SK-N-SH (cell line): ENCODE data around the gene LCMT1. TPM values are rescaled to one million over a fixed set of nuclear protein-coding genes. Genes with fewer than 3 reads are reported as not detected.

Experiments used
- CTCF ChIA-PET: fragments of 300-600, 350-600 bp; formaldehyde crosslinking; extraction: SDS; loops from one replicate; lab custom pipeline; 2021; lab: Yijun Ruan, JAX
- POLR2A ChIA-PET: fragments of 350-600 bp; sonication (Branson Sonifier 250); formaldehyde crosslinking; extraction: SDS; loops from one replicate; lab custom pipeline; 2020; ENCODE audit warnings: antibody characterized with exemption, inconsistent platforms; lab: Yijun Ruan, JAX
- DNase-seq: peaks from one replicate; pipeline ENCODE4 v3.0.0; 2012
- H2AFZ ChIP-seq: fragments of 200-600 bp; sonication (generic); 2 replicates; pipeline ENCODE4 v1.8.1; 2016; ENCODE audit warnings: antibody characterized with exemption, mild to moderate bottlenecking, low read depth
- H3F3A ChIP-seq: fragments of 200-600 bp; sonication (generic); replicated peaks from 2 replicates; pipeline ENCODE3; 2016; ENCODE audit warnings: antibody characterized with exemption, mild to moderate bottlenecking; ENCODE audit not compliant: insufficient read depth
- H3K27ac ChIP-seq, 2 experiments: fragments of 200-500 bp in 1 of 2; fragments of 200-600 bp in 1 of 2; sonication (Bioruptor generic) in 1 of 2; sonication (generic), shearing (Covaris generic) in 1 of 2; 2 replicates each; pipeline versions ENCODE4 v1.5.1 to v1.6.1; 2014 to 2016; ENCODE audit warnings: low read depth in 2 of 2, inconsistent platforms in 1 of 2, low read length in 1 of 2, mild to moderate bottlenecking in 1 of 2, mixed read lengths in 1 of 2
- H3K27me3 ChIP-seq: fragments of 200-600 bp; sonication (generic), shearing (Covaris generic); 2 replicates; pipeline ENCODE4 v1.6.1; 2016; ENCODE audit warnings: mixed run types; ENCODE audit not compliant: insufficient read depth
- H3K36me3 ChIP-seq, 2 experiments: fragments of 200-500 bp in 1 of 2; fragments of 200-600 bp in 1 of 2; sonication (Bioruptor generic) in 1 of 2; sonication (generic) in 1 of 2; replicated peaks in 1 of 2; 2 replicates each; pipeline versions ENCODE3 to v1.5.1; 2014 to 2016; ENCODE audit warnings: low read length in 1 of 2, mild to moderate bottlenecking in 1 of 2; ENCODE audit not compliant: insufficient read depth in 2 of 2, control insufficient read depth in 1 of 2
- H3K4me1 ChIP-seq, 2 experiments: fragments of 200-500 bp in 1 of 2; fragments of 200-600 bp in 1 of 2; sonication (Bioruptor generic) in 1 of 2; sonication (generic), shearing (Covaris generic) in 1 of 2; 2 replicates each; pipeline versions ENCODE4 v1.5.1 to v1.6.1; 2014 to 2016; ENCODE audit warnings: low read depth in 1 of 2, low read length in 1 of 2, mixed run types in 1 of 2; ENCODE audit not compliant: insufficient read depth in 2 of 2, control insufficient read depth in 1 of 2
- H3K4me2 ChIP-seq: fragments of 200-600 bp; sonication (generic), shearing (Covaris generic); 2 replicates; pipeline ENCODE4 v1.6.1; 2017; ENCODE audit warnings: mixed run types
- H3K4me3 ChIP-seq, 2 experiments: fragments of 200-500 bp in 1 of 2; fragments of 200-600 bp in 1 of 2; sonication (Bioruptor generic) in 1 of 2; sonication (generic), shearing (Covaris generic) in 1 of 2; 2 replicates each; pipeline versions ENCODE4 v1.5.1 to v1.8.1; 2014 to 2016; ENCODE audit warnings: low read depth in 2 of 2, inconsistent platforms in 1 of 2, low read length in 1 of 2, mild to moderate bottlenecking in 1 of 2, mixed read lengths in 1 of 2, moderate library complexity in 1 of 2
- H3K79me2 ChIP-seq: fragments of 200-600 bp; sonication (generic); 2 replicates; pipeline ENCODE4 v1.8.1; 2017; ENCODE audit warnings: mild to moderate bottlenecking; ENCODE audit not compliant: insufficient read depth
- H3K9ac ChIP-seq: fragments of 200-600 bp; sonication (generic); 2 replicates; pipeline ENCODE4 v1.6.1; 2017; ENCODE audit warnings: mixed run types
- H3K9me2 ChIP-seq: fragments of 200-600 bp; sonication (generic); 2 replicates; pipeline ENCODE4 v1.6.1; 2017; ENCODE audit warnings: mixed run types
- H3K9me3 ChIP-seq: fragments of 200-600 bp; sonication (generic); 2 replicates; pipeline ENCODE4 v1.6.1; 2017; ENCODE audit warnings: mixed run types, mild to moderate bottlenecking, moderate library complexity
- H4K20me1 ChIP-seq: fragments of 200-600 bp; sonication (generic); 2 replicates; pipeline ENCODE4 v1.6.1; 2017; ENCODE audit warnings: mild to moderate bottlenecking, mixed run types; ENCODE audit not compliant: insufficient read depth
- CHD2 ChIP-seq: fragments of 150-350 bp; IDR thresholded peaks from 2 replicates; pipeline ENCODE4 v1.6.1; 2018; ENCODE audit warnings: low read length; ENCODE audit not compliant: partially characterized antibody
- ELF1 ChIP-seq: IDR thresholded peaks from 2 replicates; pipeline ENCODE4 v1.4.0; 2012
- EP300 ChIP-seq, 2 experiments: IDR thresholded peaks; 2 replicates each; pipeline versions ENCODE4 v1.4.0 to v1.6.1; 2012; ENCODE audit warnings: borderline replicate concordance in 1 of 2, low read depth in 1 of 2, low read length in 1 of 2
- EZH2phosphoT487 ChIP-seq: fragments of 200-600 bp; sonication (generic); IDR thresholded peaks from 2 replicates; pipeline ENCODE4 v1.6.1; 2017; ENCODE audit warnings: low read depth, mixed run types, mild to moderate bottlenecking, antibody characterized with exemption, moderate library complexity, borderline replicate concordance
- IRF3 ChIP-seq: fragments of 150-350 bp; IDR thresholded peaks from 2 replicates; pipeline ENCODE4 v1.6.1; 2016; ENCODE audit warnings: mild to moderate bottlenecking, low read depth, low read length
- JUND ChIP-seq: IDR thresholded peaks from 2 replicates; pipeline ENCODE4 v1.4.0; 2012
- MXI1 ChIP-seq: IDR thresholded peaks from 2 replicates; pipeline ENCODE4 v1.6.1; 2012; ENCODE audit warnings: mild to moderate bottlenecking, low read depth, low read length, improper control_type of control experiment
- NRF1 ChIP-seq: IDR thresholded peaks from 2 replicates; pipeline ENCODE4 v1.6.1; 2012; ENCODE audit warnings: low read depth, mild to moderate bottlenecking, low read length
- SIN3A ChIP-seq: IDR thresholded peaks from 2 replicates; pipeline ENCODE4 v1.6.1; 2012; ENCODE audit warnings: low read depth, mild to moderate bottlenecking, low read length, moderate library complexity, borderline replicate concordance
- USF1 ChIP-seq: IDR thresholded peaks from 2 replicates; pipeline ENCODE4 v1.4.0; 2012; ENCODE audit warnings: low read depth, borderline replicate concordance
- YY1 ChIP-seq: IDR thresholded peaks from 2 replicates; pipeline ENCODE4 v1.4.0; 2012; ENCODE audit warnings: low read depth, mild to moderate bottlenecking
- WGBS: methylation state at CpG from one replicate; pipeline ENCODE4 v1.1.6; 2017; ENCODE audit warnings: low lambda C conversion rate; 5-methylcytosine and 5-hydroxymethylcytosine counted together
- polyA plus RNA-seq, 3 experiments: library from polyadenylated mRNA; depleted of rRNA; stranded (reverse); fragments of >200 nt; gene quantifications; 2 replicates each; pipeline ENCODE4 v1.2.3, GENCODE V29; 2012
- TF ChIP-seq, protein P1 (sequence below): IDR thresholded peaks from 2 replicates; pipeline ENCODE4 v1.6.1; 2012; ENCODE audit warnings: mild to moderate bottlenecking, low read depth, low read length, moderate library complexity
- TF ChIP-seq, protein P2 (sequence below): fragments of 150-350 bp; IDR thresholded peaks from 2 replicates; pipeline ENCODE4 v1.6.1; 2017; ENCODE audit warnings: antibody characterized with exemption, low read length, low read depth, borderline replicate concordance

The LCMT1 gene
- polyA plus RNA-seq, 1 of the 3 experiments (the other 2 are of a cell fraction): 29.8 TPM

DNA sequence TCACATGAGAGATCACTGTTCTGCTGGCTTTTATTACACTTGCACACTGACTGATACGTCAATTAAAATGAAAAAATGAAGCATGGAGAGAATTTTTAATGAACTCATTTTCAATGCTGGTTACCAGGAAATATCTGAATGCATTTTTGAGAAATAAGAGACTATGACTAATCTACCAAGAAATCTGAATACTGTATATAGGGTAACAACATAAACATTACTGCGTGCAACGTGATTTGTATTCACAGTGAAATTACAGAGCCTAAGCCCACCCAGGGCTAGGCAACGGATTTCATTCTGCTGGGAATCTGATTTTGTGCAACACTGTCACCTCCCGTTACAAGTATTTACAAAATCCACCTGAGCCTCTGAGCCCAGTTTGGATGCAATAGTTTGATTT, 23.8 kb upstream of the LCMT1 start:
- Histone ChIP-seq H3K79me2 (no peaks in the 10 kb centered on the region), H3K27ac (no peak overlapping the region), H3K27me3 (no peaks in the 10 kb centered on the region), H3K9ac (no peak overlapping the region), H3K9me2 (no peaks in the 10 kb centered on the region), H3K4me1 (no peaks in the 10 kb centered on the region), H3K4me3 (no peak overlapping the region), H3K36me3 (no peaks in the 10 kb centered on the region), H3K4me2 (no peak overlapping the region), H2AFZ (no peak overlapping the region), H3K9me3 (no peaks in the 10 kb centered on the region), H4K20me1 (no peaks in the 10 kb centered on the region), H3F3A (no peaks in the 10 kb centered on the region)
- ChIA-PET POLR2A (no interaction called here), CTCF (no interaction called here)
- 59% methylated on average over 5 of the region's 5 CpGs for WGBS
- DNase-seq: no peak
- no peak for TF ChIP-seq MXI1
- TF ChIP-seq EP300 (IDR thresholded peaks at IDR 0.05; ENCODE audit: borderline replicate concordance in 1 of 2, low read depth in 1 of 2, low read length in 1 of 2): no peak
- no peak for TF ChIP-seq YY1
- TF ChIP-seq JUND: no peak
- TF ChIP-seq IRF3: no peak
- no peak for TF ChIP-seq SIN3A
- TF ChIP-seq USF1: no peak
- no peak for TF ChIP-seq NRF1
- TF ChIP-seq CHD2: no peak
- TF ChIP-seq, protein P1, sequence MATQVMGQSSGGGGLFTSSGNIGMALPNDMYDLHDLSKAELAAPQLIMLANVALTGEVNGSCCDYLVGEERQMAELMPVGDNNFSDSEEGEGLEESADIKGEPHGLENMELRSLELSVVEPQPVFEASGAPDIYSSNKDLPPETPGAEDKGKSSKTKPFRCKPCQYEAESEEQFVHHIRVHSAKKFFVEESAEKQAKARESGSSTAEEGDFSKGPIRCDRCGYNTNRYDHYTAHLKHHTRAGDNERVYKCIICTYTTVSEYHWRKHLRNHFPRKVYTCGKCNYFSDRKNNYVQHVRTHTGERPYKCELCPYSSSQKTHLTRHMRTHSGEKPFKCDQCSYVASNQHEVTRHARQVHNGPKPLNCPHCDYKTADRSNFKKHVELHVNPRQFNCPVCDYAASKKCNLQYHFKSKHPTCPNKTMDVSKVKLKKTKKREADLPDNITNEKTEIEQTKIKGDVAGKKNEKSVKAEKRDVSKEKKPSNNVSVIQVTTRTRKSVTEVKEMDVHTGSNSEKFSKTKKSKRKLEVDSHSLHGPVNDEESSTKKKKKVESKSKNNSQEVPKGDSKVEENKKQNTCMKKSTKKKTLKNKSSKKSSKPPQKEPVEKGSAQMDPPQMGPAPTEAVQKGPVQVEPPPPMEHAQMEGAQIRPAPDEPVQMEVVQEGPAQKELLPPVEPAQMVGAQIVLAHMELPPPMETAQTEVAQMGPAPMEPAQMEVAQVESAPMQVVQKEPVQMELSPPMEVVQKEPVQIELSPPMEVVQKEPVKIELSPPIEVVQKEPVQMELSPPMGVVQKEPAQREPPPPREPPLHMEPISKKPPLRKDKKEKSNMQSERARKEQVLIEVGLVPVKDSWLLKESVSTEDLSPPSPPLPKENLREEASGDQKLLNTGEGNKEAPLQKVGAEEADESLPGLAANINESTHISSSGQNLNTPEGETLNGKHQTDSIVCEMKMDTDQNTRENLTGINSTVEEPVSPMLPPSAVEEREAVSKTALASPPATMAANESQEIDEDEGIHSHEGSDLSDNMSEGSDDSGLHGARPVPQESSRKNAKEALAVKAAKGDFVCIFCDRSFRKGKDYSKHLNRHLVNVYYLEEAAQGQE: no peak
- TF ChIP-seq, protein P2, sequence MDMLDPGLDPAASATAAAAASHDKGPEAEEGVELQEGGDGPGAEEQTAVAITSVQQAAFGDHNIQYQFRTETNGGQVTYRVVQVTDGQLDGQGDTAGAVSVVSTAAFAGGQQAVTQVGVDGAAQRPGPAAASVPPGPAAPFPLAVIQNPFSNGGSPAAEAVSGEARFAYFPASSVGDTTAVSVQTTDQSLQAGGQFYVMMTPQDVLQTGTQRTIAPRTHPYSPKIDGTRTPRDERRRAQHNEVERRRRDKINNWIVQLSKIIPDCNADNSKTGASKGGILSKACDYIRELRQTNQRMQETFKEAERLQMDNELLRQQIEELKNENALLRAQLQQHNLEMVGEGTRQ: no peak
- TF ChIP-seq ELF1: no peak
- TF ChIP-seq EZH2phosphoT487: no peak
